Islet precursor cell (in vitro differentiated cells): ENCODE results near the gene TRIM49D1.
"Not testable (repeated sequence)": the region's sequence is repeated elsewhere in the genome, so short reads cannot be mapped to it uniquely, and the experiment has no call there.

ENCODE experiments used
- DNase-seq: peaks from one replicate; pipeline ENCODE4 v3.0.0-alpha.2; 2018

The TRIM49D1 gene

GRCh38 chr11:89922195-89922660, at the start of gene TRIM49D1:
Gene TRIM49D1 (minus strand): TSS chr11:89922245. CDS start chr11:89917710, 4,535 bp downstream.
- DNase-seq, result peak; percentile 30

DNA sequence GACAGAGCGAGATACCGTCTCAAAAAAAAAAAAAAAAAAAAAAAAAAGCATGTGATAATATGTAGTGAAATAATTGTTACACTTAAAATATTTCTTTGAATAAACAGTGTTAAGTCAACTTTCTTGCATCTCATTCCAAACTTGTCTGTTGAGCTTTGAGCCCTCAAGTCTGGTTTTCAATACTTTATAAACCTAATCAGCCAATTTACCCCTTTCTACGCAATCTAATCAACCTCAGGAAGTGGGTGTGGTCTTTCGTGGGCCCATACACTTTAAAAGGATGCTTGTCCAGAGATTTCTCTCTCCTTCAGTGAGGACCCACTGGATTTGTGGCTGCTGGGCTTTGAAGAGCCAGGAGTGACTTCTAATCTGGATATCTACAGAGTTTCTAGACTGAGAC, 43.7 kb upstream of the TRIM49D1 start, which contains the start of gene TRIM64:
Gene TRIM64, plus strand, starts transcription at position 301 of the 400 bp plus-strand sequence. CDS start 2,467 bp downstream, outside the sequence.
- DNase-seq, result not testable (repeated sequence)

DNA sequence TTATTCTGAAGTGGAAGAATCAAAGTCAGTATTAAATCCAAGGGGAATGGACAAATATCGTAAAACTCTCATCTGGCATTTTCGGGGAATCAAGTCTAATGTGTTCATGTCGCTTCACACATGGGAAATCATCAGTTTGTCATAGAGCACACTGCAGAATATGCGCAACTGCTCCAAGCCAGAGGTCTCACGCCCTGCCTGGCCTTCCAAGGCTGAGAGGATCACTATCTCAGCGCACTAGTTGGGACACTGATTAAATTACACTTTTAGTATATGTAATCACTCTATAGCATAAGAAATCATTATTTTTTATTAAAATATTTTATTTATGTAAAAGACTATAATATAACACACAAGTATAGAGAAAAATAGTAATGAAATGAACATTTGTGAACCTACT, 38.8 kb upstream of the TRIM49D1 start:
- not testable (repeated sequence) for DNase-seq

DNA sequence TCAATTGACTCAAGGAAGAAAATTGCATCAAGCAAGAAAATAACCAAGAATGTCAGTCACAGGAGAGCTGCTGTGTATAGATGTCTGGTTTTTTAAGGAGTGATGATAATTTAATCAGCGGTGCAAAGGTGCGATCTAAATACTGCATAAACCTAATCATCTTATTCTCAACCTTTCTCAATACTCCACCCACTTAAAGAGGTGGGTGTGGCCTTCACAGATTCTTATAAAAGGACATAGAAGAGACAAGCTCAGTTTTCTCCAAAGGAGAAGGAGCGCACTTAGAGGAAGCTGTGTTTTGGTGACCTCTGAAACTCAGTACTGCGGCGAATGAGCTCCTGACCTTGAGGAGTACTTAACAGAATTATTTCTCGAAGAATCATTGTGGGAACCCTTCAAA, 1.7 kb upstream of the TRIM49D1 start, which contains the start of gene TRIM49D2:
Gene TRIM49D2, plus strand, starts transcription at position 301 of the 400 bp plus-strand sequence. CDS start 2,698 bp downstream, outside the sequence.
- not testable (repeated sequence) for DNase-seq

GRCh38 chr11:89900809-89901208, 21.2 kb downstream of the TRIM49D1 start:
- not testable (repeated sequence) for DNase-seq

DNA sequence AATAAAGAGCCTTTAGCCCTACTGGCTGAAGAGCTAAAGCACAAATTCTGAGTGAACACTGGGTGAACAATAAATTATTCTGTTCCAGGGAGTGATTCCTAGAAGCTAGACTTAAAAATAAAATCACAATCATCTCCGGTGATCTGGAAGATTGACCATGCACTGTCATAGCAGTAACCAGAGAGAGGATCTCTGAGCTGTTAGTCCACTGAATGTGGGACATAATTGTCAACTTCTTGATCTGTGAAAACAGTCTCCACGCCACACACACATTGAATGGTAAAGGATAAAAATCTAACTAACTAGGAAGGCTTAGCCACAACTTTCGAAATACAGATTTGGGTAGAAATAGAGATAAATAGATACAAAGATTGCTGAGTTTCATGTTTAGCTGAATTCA, 28.8 kb downstream of the TRIM49D1 start:
- not testable (repeated sequence) for DNase-seq

GRCh38 chr11:89877511-89877910, 44.5 kb downstream of the TRIM49D1 start:
- DNase-seq, result not testable (repeated sequence)

DNA sequence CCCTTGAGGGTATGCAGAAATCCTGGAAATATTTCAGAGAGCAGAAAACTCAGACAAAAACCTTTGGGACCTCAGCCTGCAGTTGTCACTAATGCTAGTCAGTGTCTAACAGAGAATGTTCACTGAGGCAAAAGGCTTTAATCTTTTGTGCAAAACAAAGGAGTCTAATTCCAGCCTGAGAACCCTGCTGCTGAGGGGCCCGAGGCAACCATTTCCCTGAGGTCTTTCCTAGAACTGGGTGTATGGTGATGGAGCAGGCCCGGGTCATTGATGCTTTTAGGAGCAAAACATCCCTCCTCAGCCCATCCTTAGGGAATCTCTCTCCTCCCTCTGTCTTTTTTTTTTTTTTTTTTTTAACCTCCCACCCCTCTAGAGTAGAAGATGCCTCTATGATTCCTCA, 49.5 kb downstream of the TRIM49D1 start:
- DNase-seq, result peak; percentile 12

DNA sequence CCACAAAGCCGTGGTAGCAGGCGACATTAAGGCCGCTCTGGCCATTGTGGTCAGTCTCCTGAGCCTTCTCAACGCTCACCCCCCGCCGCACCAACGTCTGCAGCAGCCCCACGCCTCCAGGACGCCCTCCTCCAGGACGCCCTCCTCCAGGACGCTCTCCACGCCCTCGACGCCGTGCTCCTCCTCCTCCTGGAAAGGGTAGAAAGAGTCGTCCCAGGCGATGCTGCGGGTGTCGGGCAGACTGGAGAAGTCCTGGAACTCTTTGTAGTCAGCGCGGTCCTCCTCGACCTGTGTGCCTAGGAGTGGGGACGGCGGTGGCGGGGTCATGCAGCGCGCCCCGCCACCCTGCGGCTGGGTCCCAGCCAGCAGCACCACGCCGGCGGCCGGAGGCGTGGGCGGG, 56.8 kb downstream of the TRIM49D1 start:
- DNase-seq, result not testable (repeated sequence)

- peak; percentile 48 for DNase-seq
Measured at GRCh38 chr11:89863906-89864704, 57.9 kb downstream of the TRIM49D1 start.
